Sigmoid colon (tissue), 7 donors: Measurements from ENCODE around the gene FOXD2. TPM values are rescaled to one million over a fixed set of nuclear protein-coding genes. Genes with fewer than 3 reads are reported as not detected.

ENCODE experiments used
- DNase-seq: peaks from one replicate; pipeline ENCODE4 v3.0.0-alpha.2; 2019
- H3K27ac ChIP-seq, 4 donors: fragments of 200-600 bp; sonication (generic); one replicate each; pipeline ENCODE4 v1.5.1; 2016 to 2019; ENCODE audit warnings: mild to moderate bottlenecking in 1 of 4
- H3K27me3 ChIP-seq, 3 donors: fragments of 200-600 bp; sonication (generic); one replicate each; pipeline ENCODE4 v1.5.1; 2019; ENCODE audit warnings: mild to moderate bottlenecking in 1 of 3
- H3K36me3 ChIP-seq, 4 donors: fragments of 200-600 bp; sonication (generic); one replicate each; pipeline ENCODE4 v1.5.1; 2016 to 2019
- H3K4me1 ChIP-seq, 4 donors: fragments of 200-600 bp; sonication (generic); one replicate each; pipeline ENCODE4 v1.5.1; 2017 to 2019
- H3K4me3 ChIP-seq, 4 donors: fragments of 200-600 bp; sonication (generic); one replicate each; pipeline ENCODE4 v1.5.1; 2017 to 2019; ENCODE audit warnings: mild to moderate bottlenecking in 2 of 4, moderate library complexity in 1 of 4
- H3K9me3 ChIP-seq, 4 donors: fragments of 200-600 bp in 3 of 4; sonication (generic) in 3 of 4; one replicate each; pipeline versions ENCODE4 v1.5.1 to v1.6.1; 2013 to 2019
- EP300 ChIP-seq, 4 donors: sonication (generic); formaldehyde crosslinking; IDR thresholded peaks; one replicate each; pipeline ENCODE4 v1.6.1; 2017; ENCODE audit warnings: antibody characterized with exemption in 4 of 4
- POLR2A ChIP-seq, 2 donors: fragments of 450-650 bp; IDR thresholded peaks; one replicate each; pipeline ENCODE4 v1.6.1; 2016; ENCODE audit warnings: antibody characterized with exemption in 2 of 2, mild to moderate bottlenecking in 2 of 2, moderate library complexity in 2 of 2
- POLR2AphosphoS5 ChIP-seq, 4 donors: sonication (generic); formaldehyde crosslinking; IDR thresholded peaks; one replicate each; pipeline ENCODE4 v1.6.1; 2017; ENCODE audit warnings: antibody characterized with exemption in 4 of 4
- WGBS, 2 donors: extraction: QIAGEN DNeasy Blood & Tissue Kit; methylation state at CpG; one replicate each; pipeline ENCODE4 v1.1.7; 2013; 5-methylcytosine and 5-hydroxymethylcytosine counted together
- intact Hi-C: fragments of 100-400 bp; cut with DNase I; formaldehyde crosslinking; loops from one replicate; pipeline ENCODE4 v1.15.1; 2023
- polyA plus RNA-seq, 3 donors: library from polyadenylated mRNA; stranded (reverse); fragments of 200-250 nt; gene quantifications; one replicate each; pipeline ENCODE4 v1.2.3, GENCODE V29; 2013
- total RNA-seq, 4 donors: library from RNA; depleted of rRNA; stranded (reverse); fragments of >200 nt; gene quantifications; one replicate each; pipeline ENCODE4 v1.1.0, GENCODE V29; 2016
- TF ChIP-seq, protein P1 (sequence below), 4 experiments: fragments of 450-650 bp in 3 of 4; fragments of 200-600 bp in 1 of 4; IDR thresholded peaks; one replicate each; pipeline ENCODE4 v1.5.1; 2016 to 2019; ENCODE audit warnings: antibody characterized with exemption in 4 of 4, mild to moderate bottlenecking in 3 of 4, moderate library complexity in 2 of 4
- donor health status: healthy with polysubstance abuse.
- donor health status: Bipolar disorder and iron deficiency.
- donor health status: healthy.

FOXD2 gene
- total and polyA plus RNA-seq, 7 donors: under 0.01 to 4.9 (median 3.0) TPM; not detected in 2

DNA sequence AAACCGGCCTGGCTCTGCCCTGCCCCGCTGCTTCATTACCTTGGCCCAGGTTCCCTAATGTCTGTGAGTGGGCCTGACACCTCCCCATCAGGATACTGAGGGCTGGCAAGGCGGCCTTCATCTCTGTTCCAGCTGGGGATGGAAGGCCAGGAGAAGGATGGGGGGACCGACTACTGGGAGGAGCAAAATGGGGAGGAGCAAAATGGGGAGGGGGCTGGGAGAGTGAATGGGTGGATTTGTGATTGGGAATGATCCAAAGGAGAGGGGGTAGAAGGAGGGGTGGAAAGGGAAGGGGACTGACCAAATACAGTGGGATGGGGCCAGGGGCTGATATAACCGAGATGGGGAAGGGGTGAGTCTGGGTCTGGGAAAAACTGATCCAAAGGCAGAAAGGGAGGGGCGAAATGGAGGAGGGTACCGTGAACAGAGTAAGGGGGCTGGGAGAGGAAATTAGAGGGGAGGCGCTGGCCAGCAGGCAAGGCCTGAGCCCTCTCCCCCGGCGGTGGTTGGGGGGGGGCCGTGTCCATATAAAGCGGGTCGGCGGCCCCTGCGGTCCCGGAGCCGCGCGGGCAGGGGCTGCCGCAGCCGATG lies 22.0 kb upstream of the FOXD2 start, which contains the start of gene FOXE3:
TSS of gene FOXE3 (plus strand) at position 558 of the 591 bp plus-strand sequence. CDS start at position 589, 31 bp downstream.
- intact Hi-C loops: no loop called here
- Histone ChIP-seq H3K36me3 (no peaks in the 10 kb centered on the region), H3K9me3 (no peaks in the 10 kb centered on the region), H3K27ac (no peak within 1 kb of the TSS), H3K27me3 (peaks cover 19 to 52% (median 30%) of the 10 kb centered on the region in 3 donors), H3K4me3 (peak within 1 kb of the TSS in 2 of 4 donors; percentile 18 to 28), H3K4me1 (peaks cover 0 to 9% (median 3%) of the 10 kb centered on the region in 4 donors)
- TF ChIP-seq EP300 (IDR thresholded peaks at IDR 0.05) (no peak), POLR2A (IDR thresholded peaks at IDR 0.05) (no peak), POLR2AphosphoS5 (IDR thresholded peaks at IDR 0.05) (no peak)
- TF ChIP-seq, protein P1, sequence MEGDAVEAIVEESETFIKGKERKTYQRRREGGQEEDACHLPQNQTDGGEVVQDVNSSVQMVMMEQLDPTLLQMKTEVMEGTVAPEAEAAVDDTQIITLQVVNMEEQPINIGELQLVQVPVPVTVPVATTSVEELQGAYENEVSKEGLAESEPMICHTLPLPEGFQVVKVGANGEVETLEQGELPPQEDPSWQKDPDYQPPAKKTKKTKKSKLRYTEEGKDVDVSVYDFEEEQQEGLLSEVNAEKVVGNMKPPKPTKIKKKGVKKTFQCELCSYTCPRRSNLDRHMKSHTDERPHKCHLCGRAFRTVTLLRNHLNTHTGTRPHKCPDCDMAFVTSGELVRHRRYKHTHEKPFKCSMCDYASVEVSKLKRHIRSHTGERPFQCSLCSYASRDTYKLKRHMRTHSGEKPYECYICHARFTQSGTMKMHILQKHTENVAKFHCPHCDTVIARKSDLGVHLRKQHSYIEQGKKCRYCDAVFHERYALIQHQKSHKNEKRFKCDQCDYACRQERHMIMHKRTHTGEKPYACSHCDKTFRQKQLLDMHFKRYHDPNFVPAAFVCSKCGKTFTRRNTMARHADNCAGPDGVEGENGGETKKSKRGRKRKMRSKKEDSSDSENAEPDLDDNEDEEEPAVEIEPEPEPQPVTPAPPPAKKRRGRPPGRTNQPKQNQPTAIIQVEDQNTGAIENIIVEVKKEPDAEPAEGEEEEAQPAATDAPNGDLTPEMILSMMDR (IDR thresholded peaks at IDR 0.05): no peak
- no peak for DNase-seq
- WGBS, 2 donors: 34 to 37% methylated on average over 21 of the region's 21 CpGs

- no peak overlapping the region for H3K27ac ChIP-seq
- H3K36me3 ChIP-seq: no peaks in the 10 kb centered on the region
- intact Hi-C loops: no loop called here
- DNase-seq: no peak
- no peaks in the 10 kb centered on the region for H3K9me3 ChIP-seq
- no peak for TF ChIP-seq POLR2AphosphoS5 (IDR thresholded peaks at IDR 0.05)
- TF ChIP-seq EP300 (IDR thresholded peaks at IDR 0.05): no peak
- no peak for TF ChIP-seq POLR2A (IDR thresholded peaks at IDR 0.05)
- TF ChIP-seq, protein P1 (IDR thresholded peaks at IDR 0.05): no peak
- peaks cover 19 to 52% (median 30%) of the 10 kb centered on the region in 3 donors for H3K27me3 ChIP-seq
- peak overlapping the region in 2 of 4 donors; percentile 18 to 28 for H3K4me3 ChIP-seq
- WGBS, 2 donors: 1 to 2% methylated on average over 134 of the region's 134 CpGs
- peaks cover 0 to 9% (median 3%) of the 10 kb centered on the region in 4 donors for H3K4me1 ChIP-seq
Measured at GRCh38 chr1:47416319-47417169, 21.3 kb upstream of the FOXD2 start.

GRCh38 chr1:47417170-47418044 lies 20.4 kb upstream of the FOXD2 start:
- no peak overlapping the region for H3K4me3 ChIP-seq

GRCh38 chr1:47418122-47418521 lies 19.7 kb upstream of the FOXD2 start:
- no peak overlapping the region for H3K27ac ChIP-seq
- H3K36me3 ChIP-seq: no peaks in the 10 kb centered on the region
- peaks cover 19 to 52% (median 30%) of the 10 kb centered on the region in 3 donors for H3K27me3 ChIP-seq
- no peak for DNase-seq
- 79 to 94% methylated on average over 2 of the region's 2 CpGs for WGBS, 2 donors
- TF ChIP-seq POLR2AphosphoS5 (IDR thresholded peaks at IDR 0.05) (no peak), EP300 (IDR thresholded peaks at IDR 0.05) (no peak), POLR2A (IDR thresholded peaks at IDR 0.05) (no peak)
- TF ChIP-seq, protein P1 (IDR thresholded peaks at IDR 0.05): no peak
- peaks cover 0 to 9% (median 3%) of the 10 kb centered on the region in 4 donors for H3K4me1 ChIP-seq
- no peaks in the 10 kb centered on the region for H3K9me3 ChIP-seq
- H3K4me3 ChIP-seq: no peak overlapping the region
- intact Hi-C loops: no loop called here

More at GRCh38 chr1:47417170-47418044, 20.4 kb upstream of the FOXD2 start:
- Histone ChIP-seq H3K36me3 (no peaks in the 10 kb centered on the region), H3K27ac (no peak overlapping the region), H3K27me3 (peaks cover 19 to 52% (median 30%) of the 10 kb centered on the region in 3 donors), H3K9me3 (no peaks in the 10 kb centered on the region), H3K4me1 (peaks cover 0 to 9% (median 3%) of the 10 kb centered on the region in 4 donors)
- DNase-seq: no peak
- 31 to 33% methylated on average over 39 of the region's 39 CpGs for WGBS, 2 donors
- no peak for TF ChIP-seq EP300 (IDR thresholded peaks at IDR 0.05)
- TF ChIP-seq POLR2A (IDR thresholded peaks at IDR 0.05): no peak
- no peak for TF ChIP-seq POLR2AphosphoS5 (IDR thresholded peaks at IDR 0.05)
- TF ChIP-seq, protein P1 (IDR thresholded peaks at IDR 0.05): no peak
- intact Hi-C loops: no loop called here
